HG03565 (cell line): ENCODE data around the gene MYO18A.
"Not testable (repeated sequence)": the region's sequence is repeated elsewhere in the genome, so short reads cannot be mapped to it uniquely, and the experiment has no call there.

Experiments used
- ATAC-seq: cut with Tn5 transposase; IDR thresholded peaks from one replicate; pipeline ENCODE4 v1.9.1; 2021; ENCODE audit warnings: mild to moderate bottlenecking, moderate library complexity; ENCODE audit not compliant: unreplicated experiment

The MYO18A gene

DNA sequence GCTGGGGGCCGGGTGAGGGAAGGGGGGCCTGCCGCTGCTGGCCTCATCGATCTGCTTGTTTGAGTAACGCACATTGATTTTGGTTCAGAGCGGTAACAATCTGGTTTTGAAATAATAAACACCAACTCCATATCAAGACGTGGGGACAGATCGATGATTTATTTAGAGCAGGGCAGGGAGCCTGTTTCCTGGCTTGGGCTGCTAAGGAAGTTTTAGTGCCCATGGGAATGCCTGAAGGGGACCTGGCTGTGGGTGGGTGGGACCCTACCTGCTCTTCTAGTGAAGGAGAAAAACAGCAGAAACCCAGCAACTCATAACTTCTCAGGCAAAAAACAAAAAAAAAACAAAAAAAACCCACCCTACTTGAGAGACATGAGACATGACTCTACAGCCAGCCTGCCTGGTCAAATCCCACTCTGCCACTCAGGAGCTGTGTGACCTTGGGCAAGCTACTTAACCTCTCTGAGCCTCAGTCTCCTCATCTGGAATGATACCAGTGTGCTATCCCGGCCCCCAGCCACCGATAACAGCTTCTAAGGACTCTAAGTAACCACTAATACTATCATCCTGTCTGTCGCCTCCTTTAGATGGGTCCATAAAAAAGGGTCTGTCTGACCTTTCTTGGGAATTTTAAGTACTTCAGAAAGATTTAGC is 71.2 kb downstream of the MYO18A start:
- ATAC-seq, result no peak

DNA sequence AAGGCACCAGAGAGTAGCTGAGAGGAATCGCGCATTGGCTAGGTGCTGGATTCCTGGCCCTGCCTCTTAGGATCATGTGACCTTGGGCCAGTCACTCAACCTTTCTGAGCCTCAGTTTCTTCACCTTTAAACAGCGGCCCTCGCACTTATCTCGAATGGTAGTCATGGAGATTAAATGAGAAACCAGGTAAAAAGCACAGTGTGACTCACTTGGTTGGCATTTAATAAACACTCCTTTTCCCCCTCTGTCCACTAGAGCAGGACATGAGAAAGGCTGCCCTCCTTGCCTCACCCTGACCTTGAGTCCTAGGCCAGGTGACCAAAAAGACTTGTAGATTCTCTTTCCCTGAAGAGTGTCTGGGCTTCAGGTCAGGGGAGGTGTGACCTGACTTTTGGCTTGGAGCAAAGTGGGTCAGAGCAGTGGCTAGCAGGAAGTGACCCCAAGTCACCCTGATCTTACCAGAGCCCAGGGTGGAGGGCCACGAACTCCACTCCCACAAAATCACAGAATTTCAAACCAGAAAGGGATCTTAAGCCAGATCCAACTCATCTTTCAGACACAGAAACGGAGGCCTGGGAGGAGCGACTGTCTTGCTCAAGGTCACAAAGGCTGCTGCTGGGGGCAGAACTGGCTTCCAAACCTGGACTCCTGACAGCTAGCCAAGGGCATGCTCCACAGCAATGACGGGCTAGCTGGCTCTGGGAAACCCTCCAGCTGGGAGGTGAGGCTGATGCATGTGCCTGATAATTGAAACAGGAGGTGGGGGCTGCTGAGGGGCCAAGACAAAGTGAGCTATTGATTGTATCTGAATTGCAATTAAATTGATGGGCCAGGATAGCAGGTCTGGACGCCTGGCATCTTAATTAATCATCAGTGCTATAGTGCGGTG is 72.0 kb downstream of the MYO18A start:
- no peak for ATAC-seq

DNA sequence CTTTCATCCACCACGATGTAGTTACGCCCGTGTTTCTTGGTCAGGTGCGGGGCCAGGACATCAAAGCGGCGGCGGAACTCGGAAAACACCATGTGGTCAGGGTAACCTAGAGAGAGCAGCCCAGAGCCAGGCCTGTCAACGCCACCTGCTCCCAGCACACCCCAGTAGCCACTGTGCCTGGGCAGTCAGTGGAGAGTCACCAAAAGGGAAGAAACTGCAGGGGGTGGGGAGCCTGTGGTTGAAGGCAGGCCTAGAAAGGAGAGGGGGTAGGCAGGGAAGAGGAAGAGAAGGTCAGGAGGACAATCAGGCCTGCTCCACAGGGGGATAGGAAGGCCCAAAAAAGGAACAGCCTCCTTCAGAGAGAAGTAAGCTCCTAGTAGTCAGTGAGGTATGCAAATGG is 73.1 kb downstream of the MYO18A start:
- ATAC-seq, result no peak

DNA sequence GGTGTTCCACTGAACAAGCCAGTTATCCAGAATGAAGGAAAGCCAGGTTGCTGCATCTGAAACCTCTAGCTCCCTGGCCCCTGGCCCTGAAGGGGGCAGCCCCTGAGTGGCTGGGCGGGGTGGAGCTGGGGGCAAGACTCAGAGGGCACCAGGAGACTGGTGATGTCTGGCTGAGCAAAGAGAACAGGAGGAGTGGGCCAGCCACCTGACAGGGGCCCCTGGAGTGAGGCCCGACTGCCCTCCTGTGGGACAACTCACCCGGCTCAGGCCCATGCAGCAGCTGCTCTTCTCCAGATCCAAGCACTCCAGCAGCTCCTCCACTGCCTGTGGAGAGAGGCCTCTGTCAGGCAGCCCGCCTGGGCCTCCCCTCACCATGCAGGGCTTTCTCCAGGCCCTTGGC is 76.9 kb downstream of the MYO18A start:
- ATAC-seq, result no peak

DNA sequence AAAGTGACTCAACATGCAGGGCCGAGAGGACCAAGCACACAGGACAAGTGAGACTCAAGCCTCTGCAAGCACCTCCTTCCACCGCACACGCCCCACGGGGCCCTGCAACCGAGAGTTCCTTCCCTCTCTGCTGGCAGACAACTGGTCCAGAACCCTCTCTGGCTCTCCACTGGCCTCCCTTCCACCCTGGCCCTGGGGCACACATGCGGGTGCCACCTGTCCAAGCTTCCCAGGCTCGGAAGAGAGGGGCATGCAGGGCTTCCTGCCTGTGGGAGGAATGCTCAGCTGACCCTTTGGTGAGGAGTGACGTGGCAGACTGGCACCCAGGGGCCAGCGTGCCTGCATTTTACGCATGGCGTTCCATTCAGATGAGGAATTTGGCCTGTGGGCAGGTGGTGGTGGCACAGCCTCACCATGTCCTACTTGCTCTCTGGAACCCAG is 77.4 kb downstream of the MYO18A start:
- no peak for ATAC-seq

DNA sequence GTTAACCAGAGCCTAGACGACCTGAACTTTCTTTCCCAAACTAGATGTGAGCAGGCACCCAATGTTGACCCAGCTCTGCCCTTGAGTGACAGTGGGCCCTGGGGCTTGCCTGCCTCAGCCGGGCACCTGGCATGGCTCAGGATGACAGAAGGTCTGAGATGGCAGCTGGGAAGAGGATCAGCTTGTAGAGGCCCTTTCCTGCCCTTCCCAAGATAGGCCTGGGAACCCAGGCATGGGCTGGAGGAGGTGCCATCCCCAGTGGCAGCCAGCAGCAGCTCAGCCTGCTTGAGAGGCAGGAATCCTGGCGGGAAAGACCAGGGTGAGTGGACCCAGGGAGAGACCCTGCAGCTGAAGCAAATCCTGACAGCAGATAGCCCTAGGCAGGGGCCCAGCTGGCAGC is 78.2 kb downstream of the MYO18A start:
- ATAC-seq, result no peak

DNA sequence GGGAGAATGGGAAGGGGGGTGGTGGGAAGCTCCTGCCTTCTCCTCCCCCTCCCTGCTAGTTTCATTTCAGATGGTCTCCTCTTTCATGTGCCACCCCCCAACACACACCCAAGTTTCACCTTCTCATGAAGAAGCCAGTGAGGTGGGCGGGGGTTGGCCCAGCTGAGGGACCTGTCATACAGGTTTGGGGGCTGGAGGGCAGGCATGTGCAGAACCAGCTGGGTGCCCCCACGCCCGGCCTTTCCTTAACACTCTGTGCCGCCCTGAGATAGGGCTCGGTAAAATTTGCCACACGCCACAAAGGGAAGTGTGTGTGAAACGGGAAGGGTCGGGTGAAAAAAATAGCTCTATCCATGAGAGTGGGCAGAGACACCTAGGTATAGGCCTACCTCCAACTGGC is 79.9 kb downstream of the MYO18A start:
- ATAC-seq, result no peak

DNA sequence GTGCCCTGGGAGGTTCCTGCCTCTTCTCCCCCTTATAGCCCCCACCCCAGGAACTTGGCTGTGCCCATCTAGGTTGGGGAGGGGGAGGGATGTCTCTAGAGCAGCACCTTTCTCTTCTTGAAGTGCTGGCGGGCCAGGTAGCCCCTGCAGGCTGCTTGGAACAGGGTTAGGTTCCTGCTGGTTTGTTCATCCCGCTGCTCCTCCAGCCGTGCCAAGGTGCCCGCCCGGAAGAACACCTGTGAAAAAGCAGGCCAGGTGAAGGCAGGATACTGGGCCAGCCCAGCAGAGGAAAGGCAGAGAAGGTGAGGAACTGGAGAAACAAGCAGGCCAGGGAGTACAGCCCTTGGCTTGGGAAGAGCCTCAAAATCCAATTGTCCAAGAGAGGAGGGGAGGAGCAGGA is 80.7 kb downstream of the MYO18A start:
- no peak for ATAC-seq

DNA sequence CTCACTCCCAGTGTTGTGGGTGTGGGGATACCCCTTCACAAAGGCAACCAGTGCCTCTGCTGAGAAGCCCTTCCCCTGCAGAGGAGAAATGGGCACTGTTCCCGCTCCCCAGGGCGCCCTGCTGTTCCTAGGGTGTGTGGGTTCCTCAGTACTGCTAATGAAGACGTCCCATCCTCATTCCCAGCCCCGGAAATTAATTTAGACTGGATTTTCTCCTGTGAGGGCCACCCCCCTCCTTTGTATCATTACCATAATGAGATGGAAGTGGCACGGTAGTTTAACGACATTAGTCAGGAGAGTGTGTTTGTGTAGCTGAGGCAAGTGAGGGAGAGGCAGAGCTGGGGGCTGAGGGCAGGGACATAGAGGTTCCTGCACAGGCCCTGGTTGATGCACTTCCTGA is 84.1 kb downstream of the MYO18A start:
- no peak for ATAC-seq

DNA sequence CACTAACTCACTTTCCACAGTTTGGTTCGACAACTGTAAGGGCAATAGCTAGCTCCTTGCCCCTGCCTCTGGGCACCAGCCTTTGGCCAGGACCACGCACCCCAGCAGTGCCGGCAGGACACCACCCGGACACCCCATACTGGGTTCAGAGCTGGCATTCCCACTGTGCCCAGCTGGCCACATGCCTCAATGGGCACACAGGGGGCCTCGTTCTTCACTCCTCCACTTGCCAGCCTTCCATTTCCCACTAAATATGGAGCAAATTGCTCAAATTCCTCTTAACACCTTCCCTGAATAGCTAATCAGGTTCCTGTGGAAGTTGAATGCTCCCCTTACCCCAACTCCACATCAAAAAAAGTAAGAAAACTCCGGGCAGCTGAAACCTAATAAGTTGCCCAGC is 84.8 kb downstream of the MYO18A start:
- no peak for ATAC-seq

DNA sequence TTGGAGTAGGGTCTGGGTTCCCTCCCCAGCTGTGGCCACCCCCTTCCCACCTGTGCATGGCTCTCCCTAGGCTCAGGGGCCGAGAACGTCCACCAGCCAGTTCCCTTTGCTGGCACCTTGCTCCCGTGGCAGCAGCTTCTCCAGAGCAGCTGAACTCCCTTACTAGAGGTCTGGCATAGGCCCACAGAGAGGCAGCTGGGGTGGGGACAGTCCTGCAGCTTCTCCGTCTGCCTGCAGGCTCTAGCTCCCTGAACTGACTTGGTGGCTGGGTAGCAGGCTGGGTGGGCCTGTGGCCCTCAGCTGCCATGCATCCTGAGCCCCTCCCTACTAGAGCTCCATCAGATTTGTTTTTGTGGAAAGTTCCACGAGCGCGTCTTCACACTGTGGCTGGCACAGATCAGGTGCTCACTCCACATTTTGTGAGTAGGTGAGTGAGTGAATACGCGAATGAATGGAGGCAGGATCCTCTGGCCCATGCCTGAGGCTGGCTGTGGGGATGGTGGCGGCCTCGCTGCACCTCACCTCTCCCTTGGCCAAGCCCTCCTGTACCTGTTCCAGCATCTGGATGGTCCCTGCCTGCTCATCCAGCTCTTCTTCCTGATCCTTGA is 86.0 kb downstream of the MYO18A start:
- no peak for ATAC-seq

DNA sequence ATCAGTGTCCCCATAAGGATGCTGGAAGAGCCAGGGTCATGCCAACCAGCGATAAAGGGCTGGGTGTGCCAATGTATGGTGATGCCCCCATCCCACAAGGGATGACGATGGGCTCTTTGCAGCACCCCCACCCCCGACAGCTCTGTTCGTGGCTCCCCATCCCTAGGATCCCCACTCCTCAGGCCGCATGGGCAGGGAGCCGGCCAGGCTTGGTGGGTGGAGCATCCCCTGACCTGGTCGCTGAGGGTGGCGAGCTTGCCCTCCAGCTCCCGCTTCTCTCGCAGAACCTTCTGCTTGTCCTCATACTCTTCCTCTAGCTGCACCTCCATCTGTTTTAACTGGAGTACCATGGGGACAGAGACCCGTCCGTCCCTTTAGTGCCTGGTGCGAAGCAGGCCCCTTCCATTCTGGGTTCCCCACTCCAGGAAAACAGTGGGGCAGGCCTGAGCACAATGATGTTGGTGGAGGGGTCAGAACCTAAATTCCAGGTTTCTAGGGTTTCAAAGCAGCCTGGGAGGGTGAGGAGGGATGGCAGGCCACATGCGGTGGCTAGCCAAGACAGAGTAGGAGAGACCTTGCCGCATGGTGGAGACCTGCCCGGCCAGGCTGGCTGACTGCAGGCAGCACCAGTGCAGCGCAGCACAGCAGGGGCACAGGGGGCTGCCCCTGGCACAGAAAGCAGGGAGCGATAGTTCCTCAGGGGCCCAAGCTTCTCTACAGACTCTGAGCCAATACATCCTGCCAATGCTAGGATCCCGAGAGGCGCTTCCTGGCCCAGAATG is 86.9 kb downstream of the MYO18A start:
- ATAC-seq, result no peak

DNA sequence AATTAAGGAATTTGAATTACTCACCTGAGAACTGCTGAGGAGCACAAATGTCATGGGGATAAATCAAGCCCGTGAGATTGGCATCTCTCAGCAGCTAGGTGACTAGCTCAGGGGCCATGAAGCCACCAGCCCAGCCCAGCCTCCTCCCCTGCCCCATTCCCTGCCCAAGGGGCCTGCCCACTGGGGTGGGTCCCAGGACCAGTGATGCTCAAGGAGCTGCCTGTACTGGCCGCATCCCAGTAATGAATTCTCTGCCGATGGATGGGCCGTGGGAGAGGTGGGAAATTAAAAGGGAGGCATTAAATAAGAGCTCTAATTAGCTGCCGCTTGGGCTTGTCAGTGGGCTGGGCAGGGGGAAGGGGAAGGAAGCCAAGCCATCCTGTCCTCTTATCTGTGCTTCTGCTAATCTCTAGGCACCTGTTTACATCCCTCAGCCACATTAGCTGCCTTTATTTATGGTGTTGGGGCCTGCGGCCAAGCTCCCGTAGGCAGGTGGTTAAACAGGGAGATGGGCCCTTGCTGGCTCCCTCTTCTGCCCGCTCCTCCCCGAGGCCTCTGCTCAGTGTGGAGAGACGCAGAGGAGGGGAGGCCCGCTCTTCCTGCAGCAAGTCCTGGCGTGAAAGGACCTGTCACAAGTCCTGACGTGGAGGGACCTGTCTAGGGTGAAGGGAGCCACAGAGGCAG is 88.5 kb downstream of the MYO18A start:
- ATAC-seq, result no peak

DNA sequence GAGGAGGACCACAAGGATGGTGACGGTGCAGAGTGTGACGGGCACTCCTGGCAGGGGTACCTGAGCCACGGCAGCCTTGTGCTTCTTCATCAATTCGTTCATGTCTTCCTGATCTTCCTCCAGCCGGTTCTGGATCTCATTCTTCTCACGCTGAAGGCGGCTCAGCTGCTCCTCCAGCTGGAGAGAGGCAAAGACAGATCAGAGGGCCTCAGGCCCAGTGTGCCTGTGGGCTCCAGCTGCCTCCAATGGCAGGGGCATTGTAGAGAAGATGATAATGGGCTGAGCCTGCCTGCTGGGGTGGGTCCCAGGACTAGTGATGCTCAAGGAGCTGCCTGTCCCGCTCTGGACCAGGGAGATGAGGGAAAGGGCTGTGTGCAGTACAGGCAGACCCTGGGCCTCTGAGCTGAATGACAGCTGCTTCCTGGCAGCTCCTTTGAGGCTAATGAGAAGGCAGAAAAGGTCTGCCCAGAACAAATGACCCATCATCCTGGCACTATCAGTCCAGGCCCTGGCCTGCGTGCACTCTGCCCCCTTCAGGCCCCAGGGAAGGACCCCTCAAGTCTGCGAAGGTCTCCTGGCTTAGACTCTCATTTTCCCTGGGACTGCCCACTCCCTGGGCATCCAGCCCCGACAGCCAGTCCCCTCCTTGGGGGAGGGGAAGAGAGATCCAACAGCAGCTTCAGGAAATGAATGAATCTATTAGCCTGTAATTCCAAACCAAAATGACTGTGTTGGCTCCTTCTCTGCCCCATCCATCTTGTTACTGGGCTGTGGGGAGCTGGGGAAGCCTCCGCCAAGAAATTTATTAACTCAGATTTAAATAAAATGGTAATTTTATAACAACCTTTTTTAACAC is 89.2 kb downstream of the MYO18A start:
- ATAC-seq, result no peak

DNA sequence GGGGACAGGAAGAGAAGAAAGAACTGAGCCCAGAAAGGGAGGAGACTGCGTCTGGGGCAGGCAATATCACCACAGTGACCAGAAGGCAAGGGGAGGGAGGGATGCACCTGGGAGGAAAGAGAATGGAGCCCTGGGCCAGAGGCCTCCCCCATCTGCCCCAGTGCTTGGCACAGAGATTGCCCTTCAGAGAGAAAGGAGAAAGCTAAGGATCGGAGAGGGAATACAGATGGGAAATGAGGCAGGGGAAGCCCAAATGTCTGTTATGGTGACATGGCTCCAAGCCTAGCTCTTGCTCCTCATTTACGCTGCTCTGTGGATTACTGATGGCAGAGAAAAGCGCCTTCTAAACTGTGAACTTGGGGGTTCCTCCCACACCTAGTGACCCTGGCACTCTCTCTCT is 90.1 kb downstream of the MYO18A start:
- ATAC-seq, result no peak

DNA sequence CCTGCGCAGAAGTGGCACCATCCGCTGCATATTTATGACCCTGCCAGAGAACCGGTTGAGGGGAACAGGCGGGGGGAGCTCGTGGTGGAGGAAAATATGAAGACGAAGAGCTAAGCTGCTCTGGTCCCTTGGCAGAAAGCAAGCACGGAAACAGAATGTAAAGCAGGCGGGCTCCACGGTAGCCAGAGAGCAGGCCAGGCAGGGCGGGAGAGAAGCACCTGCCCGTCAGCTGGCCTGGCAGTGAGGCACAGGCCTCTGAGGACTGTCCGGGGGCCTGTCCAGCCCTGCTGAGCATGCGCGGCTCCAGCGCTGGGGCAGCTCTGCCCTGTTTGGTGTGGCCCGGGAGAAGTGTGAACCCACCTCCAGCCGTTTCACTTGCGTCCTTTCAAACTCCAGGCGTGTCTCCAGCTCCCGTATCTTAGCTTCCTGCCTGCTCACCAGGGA is 90.6 kb downstream of the MYO18A start:
- no peak for ATAC-seq

DNA sequence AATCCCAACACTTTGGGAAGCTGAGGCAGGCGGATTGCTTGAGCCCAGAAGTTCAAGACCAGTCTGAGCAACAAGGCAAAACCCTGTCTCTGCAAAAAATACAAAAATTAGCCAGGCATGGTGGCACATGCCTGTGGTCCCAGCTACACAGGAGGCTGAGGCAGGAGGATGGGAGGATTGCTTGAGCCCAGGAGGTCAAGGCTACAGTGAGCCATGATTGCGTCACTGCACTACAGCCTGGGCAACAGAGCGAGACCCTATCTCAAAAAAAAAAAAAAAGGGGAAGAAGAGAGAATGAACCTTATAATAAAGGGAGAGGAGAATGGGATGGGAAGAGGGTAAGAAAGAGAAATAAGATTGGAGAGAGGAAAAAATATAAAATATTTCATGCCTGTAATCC is 91.4 kb downstream of the MYO18A start:
- ATAC-seq, result not testable (repeated sequence)

DNA sequence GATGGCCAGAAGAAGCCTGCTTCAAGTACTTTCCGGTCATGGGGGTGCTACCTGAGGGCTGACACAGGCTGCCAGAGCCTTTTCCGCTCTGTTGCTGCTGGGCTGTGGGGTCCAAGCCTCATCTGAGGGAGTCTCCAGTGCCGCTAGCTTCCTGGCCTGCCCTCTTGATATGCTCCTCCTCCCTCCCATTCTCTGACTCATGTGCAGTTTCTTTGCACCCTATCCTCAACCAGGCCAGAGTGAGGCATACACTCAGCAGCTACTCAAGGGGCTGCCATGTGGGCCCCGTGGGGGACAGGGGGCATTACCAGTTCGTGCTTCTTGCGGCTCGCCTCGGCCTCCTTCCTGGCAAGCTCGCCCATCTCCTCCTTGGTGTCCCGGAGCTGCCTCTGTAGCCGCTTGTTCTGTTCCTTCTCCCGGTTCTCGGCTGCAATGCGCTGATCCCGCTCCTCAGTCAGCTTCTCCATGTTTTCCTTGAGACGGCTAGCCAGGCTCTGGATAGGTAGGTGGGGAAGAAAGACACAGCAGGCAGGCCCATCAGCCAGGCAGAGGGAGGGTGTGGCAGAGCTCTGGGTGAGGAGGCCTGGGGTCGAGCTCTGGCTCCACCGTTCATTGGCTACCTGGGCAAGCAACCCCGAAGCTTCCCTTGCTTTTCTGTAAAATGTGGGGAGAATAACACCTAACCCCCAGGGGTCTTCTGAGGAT is 93.4 kb downstream of the MYO18A start:
- ATAC-seq, result no peak

DNA sequence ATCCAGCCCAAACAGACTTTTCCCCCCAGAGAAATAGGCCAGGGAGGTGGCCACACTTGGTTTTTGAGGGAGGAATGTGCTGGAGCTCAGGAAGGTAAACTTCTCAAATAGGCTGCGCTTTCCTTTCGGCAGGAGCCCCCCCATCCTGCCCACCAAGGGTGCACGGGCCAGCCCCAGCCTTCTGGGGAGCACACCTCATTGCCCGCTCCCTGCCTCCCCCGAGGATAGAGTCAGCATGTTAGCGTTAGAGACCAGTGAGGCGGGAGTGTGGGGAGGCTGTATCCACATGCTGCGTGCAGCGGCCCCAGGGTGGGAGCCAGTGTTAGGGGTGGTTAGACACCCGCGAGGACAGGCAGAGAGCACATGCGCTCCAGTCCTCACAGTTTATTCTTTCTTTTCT is 95.0 kb downstream of the MYO18A start:
- ATAC-seq, result no peak
